ENCODE measurements around the gene EFS.

- no peak for TF ChIP-seq CTCF (optimal IDR thresholded peaks at IDR 0.05 in 1 of 3, IDR thresholded peaks at IDR 0.05 in 1 of 3, conservative IDR thresholded peaks at IDR 0.05 in 1 of 3; ENCODE audit: extremely low read depth in 1 of 3, insufficient read depth in 2 of 3, low read length in 3 of 3)
- no peak for TF ChIP-seq EZH2 (IDR thresholded peaks at IDR 0.05; ENCODE audit: low read length)
These were observed 9.0 kb downstream of the EFS start for GRCh38 chr14:23355871-23356435.
